Esophagus squamous epithelium (tissue), 4 donors: ENCODE measurements around the gene TRPM1.

Experiments used
- CTCF ChIP-seq, 6 experiments: fragments of 450-650 bp in 4 of 6; fragments of 200-600 bp in 2 of 6; sonication (generic) in 2 of 6; IDR thresholded peaks; one replicate each; pipeline ENCODE4 v1.5.1; 2016 to 2019; ENCODE audit warnings: antibody characterized with exemption in 6 of 6, mild to moderate bottlenecking in 4 of 6, moderate library complexity in 4 of 6
- POLR2A ChIP-seq, 4 donors: fragments of 450-650 bp; IDR thresholded peaks; one replicate each; pipeline ENCODE4 v1.6.1; 2017; ENCODE audit warnings: antibody characterized with exemption in 4 of 4, mild to moderate bottlenecking in 4 of 4, moderate library complexity in 3 of 4

GRCh38 chr15:31131853-31132375 is 30.4 kb upstream of the TRPM1 start:
- TF ChIP-seq CTCF (IDR thresholded peaks at IDR 0.05): no peak
- no peak for TF ChIP-seq POLR2A (IDR thresholded peaks at IDR 0.05)
